ENCODE measurements around the gene MORC4.

The MORC4 gene

DNA sequence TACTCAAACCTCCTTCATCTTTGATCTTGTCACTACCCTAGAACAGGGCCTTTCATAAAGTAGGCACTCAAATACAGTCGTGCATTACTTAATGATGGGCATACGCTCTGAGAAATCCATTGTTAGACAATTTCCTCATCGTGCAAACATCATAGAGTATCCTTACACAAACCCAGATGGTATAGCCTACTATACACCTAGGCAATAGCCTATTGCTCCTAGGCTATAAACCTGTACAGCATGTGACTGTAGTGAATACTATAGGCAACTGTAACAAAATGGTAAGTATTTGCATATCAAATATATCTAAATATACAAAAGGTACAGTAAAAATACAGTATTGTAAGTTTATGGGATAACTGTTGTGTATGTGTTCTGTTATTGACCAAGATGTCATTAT, 47.9 kb downstream of the MORC4 start:
- FAIRE-seq, result no peak

DNA sequence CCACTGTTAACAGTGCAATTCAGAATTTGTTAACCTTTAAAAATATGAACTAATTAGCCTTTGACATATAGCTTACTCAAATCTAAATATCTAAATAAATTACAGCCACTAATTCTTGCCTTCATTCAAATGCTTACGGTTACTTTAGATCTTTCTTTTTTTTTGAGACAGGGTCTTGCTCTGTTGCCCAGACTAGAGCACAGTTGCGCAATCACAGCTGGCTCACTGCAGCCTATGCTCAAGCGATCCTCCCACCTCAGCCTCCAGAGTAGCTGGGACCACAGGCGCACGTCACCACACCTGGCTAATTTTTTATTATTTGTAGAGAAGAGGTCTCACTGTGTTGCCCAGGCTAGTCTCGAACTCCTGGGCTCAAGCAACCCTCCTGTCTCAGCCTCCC, 48.8 kb downstream of the MORC4 start:
- no peak for FAIRE-seq

GRCh38 chrX:106950381-106950780, 49.6 kb downstream of the MORC4 start:
- no peak for FAIRE-seq

GRCh38 chrX:106949366-106949765, 50.6 kb downstream of the MORC4 start:
- no peak for FAIRE-seq

- no peak for FAIRE-seq
These were observed 51.4 kb downstream of the MORC4 start for GRCh38 chrX:106948641-106949040.

- no peak for FAIRE-seq
These were observed 53.5 kb downstream of the MORC4 start for GRCh38 chrX:106946464-106946863.

DNA sequence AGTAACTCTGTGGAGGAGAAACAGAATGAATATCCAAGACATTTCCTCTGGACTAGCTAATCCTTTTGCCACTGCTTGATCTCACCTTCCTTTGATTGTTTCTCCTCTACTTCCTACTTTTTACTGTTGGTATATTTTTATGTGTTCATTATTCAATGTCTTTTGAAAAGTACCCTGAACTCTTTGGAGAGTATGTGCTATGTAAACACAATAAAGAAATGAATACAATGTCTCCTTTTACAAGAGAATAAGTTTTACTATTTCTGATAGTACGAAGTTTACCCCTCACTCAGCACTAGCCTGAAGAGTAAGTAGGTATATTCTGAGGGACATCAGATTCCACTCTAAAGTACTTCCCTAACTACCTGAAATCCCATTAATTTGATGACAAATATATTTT, 59.9 kb downstream of the MORC4 start:
- FAIRE-seq, result no peak

GRCh38 chrX:106939566-106939965, 60.4 kb downstream of the MORC4 start:
- FAIRE-seq, result no peak

DNA sequence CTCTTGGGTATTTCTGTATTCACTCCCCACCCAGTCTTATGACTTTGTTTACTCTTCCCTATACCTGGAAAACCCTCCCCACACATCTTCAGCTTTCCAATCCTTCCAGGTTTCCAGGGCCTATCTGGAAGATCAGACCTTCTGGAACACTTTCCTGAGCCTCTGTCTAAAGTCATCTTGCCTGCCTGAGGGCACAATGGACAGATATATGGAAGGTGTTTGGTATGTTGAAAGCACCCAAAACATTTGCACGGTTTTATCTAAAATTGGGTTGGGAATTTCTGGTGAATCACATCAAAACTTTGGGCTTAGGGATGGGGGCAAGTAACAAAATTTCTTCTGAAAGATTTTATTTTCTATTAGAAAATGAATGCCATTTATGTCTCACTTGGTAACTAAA, 63.8 kb downstream of the MORC4 start:
- no peak for FAIRE-seq

DNA sequence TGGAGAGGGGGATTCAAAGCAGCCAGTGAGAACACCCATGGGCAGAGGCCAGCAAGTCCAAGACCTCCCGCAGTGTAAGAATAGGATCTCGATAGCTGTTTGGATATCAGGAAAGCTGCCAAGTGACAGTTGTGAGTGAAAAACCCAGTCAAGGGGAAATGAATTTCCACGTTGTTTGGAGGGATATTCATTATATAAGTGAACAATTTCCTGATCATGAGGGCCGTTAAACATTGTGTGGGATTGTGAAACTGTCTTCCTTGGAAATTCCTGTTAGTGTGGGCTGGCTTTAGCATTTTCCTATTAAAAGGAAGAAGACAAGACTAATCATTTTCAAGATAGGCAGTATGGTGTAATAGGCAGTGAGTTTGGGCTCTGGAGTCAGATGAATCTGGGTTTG, 64.8 kb downstream of the MORC4 start:
- no peak for FAIRE-seq

GRCh38 chrX:106933538-106933961, 66.5 kb downstream of the MORC4 start:
- FAIRE-seq, result no peak

DNA sequence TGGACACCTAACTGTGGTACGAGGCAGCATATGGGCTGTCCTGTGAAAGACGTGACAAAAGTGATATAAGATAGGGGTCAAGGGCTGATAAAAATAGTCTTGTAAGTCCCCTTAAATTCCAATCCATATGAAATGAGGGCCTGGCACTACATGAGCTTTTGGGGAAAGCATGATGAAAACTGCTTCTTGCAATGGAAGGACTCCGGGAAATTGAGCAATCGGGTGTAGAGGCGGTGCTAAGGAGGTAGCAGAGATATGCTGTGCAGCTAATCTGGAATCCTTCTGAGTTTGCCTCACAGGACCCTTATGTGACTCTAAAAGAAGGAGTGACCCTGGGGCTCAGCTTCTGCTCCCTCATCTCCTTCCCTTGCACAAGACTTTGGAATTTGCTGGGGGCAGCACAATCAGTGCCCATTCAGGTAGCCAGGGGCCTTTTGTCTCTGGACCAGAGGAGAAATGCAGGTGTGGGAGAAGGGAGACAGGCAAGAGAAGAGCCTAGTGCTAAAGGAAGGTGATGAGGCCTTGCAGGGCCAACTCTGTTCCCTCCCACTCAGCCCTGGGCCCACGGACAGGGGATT, 67.0 kb downstream of the MORC4 start:
- no peak for FAIRE-seq

GRCh38 chrX:106932492-106932923, 67.5 kb downstream of the MORC4 start:
- no peak for FAIRE-seq

- no peak for FAIRE-seq
These were observed 68.1 kb downstream of the MORC4 start for GRCh38 chrX:106931831-106932491.

- no peak for FAIRE-seq
These were observed 71.8 kb downstream of the MORC4 start for GRCh38 chrX:106928227-106928626.

- FAIRE-seq, result no peak
These were observed 72.3 kb downstream of the MORC4 start for GRCh38 chrX:106927700-106928099.

- FAIRE-seq, result no peak
These were observed 73.0 kb downstream of the MORC4 start for GRCh38 chrX:106927023-106927422.

DNA sequence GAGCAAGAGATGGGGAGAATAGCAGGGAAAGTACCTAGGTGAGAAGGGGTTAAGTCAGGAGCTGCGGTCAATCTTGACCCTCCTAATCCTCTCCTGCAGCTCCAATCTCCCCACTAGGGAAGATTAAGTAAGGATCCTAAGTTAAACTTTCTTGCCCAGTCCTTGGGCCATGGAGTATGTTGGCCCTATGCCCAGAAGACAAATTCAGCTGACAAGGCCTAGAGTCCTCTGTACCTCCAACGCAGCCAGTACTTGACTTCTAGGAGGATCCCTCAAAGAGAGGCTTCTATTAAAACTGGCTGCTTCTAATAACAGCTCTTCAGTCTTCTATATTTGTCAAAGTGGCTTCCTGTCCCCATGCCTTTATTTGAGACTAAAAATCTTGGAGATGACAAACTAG, 78.4 kb downstream of the MORC4 start:
- no peak for FAIRE-seq

DNA sequence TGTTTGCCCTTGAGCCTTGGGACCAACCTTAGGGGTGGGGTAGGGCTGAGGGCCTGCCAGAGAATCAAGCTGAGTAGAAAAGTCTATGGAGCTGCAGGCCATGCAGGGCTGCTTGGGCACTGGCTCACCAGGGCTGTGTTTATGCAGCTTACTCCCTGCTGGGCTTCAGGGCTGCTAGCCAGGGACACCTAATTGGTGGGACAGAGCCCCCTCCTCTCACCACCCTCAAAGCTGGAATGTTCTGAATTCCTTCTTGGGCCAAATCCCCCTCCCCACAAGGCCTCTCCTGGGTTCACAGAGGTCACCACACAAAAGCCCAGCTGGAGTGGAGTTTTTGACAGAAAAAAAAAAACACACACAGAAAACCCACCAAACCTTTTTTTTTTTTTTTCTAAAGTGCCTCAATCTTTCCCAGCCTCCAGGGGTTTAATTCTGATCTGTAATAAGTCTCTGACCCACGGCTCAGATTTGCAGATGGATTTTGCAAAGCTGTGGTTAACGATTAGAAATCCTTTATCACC, 80.0 kb downstream of the MORC4 start, which contains the start of gene CLDN2:
Gene CLDN2, plus strand, starts transcription at position 471 of the 521 bp plus-strand sequence. CDS start 7,827 bp downstream, outside the sequence.
- no peak for FAIRE-seq

GRCh38 chrX:106917830-106918500, 82.0 kb downstream of the MORC4 start:
- no peak for FAIRE-seq

GRCh38 chrX:106912864-106913263, 87.1 kb downstream of the MORC4 start:
- FAIRE-seq, result no peak

DNA sequence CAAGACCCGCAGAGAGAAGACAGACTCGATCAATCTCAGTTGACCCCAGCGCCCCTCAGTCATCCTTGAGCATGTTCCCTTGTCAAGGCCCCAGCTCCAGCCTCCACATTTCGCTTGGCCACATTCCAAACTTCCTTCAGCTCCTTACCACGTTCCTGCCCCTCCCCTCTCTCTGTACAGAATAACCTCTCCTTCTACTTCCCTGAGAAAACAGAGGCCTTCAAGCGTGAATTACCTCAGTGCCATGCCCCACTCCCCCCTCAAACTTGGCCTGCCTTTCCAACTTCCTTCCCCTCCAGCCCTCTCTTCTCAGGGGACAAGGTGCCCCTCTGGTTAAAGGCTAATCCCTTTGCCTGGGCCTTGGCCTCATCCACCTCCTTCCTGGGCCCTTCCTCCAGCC, 93.7 kb downstream of the MORC4 start:
- FAIRE-seq, result no peak

GRCh38 chrX:106905064-106905708, 94.8 kb downstream of the MORC4 start:
- FAIRE-seq, result no peak
